Endothelial cell of hepatic sinusoid (primary cell): ENCODE results near the gene MEGF10.
"Not testable (repeated sequence)": the region's sequence is repeated elsewhere in the genome, so short reads cannot be mapped to it uniquely, and the experiment has no call there.

Source experiments
- in situ Hi-C: cut with HindIII; loops from 2 replicates; pipeline ENCODE4 v1.10.0; 2017; ENCODE audit warnings: low sequenced_read_pairs

Gene MEGF10

DNA sequence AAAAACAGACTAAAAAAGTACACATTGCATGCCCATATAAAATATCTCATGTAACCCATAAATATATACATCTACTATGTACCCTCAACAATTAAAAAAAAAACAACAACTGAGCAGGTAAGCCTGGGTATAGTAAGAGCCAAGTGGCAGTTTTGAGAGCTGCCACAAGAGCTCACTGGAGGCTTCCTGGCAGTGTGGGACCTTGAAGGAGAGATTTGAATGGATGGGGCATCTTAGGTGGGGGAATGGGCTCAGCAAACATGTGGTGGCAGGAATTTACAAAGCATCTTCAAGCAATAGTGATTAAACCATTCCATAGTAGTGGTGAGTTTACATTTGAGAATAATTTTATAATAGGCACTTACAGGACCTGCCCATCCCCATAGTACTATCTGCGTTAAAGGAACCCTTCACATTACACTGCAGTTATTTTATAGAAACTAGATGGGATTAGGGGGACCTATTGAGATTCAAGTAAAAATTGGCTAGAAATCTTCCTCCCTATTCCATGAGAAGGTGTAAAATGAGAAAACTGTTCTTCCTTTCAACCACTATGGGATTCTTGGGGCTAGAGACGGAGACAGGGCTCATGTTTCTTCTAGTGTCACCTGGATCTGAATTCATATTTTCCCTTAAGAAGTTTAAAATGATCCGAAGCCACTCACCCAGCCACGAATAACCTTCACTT lies 6.9 kb downstream of the MEGF10 start:
- in situ Hi-C loops: no loop called here

GRCh38 chr5:127298036-127298429 lies 7.4 kb downstream of the MEGF10 start:
- in situ Hi-C loops: no loop called here

DNA sequence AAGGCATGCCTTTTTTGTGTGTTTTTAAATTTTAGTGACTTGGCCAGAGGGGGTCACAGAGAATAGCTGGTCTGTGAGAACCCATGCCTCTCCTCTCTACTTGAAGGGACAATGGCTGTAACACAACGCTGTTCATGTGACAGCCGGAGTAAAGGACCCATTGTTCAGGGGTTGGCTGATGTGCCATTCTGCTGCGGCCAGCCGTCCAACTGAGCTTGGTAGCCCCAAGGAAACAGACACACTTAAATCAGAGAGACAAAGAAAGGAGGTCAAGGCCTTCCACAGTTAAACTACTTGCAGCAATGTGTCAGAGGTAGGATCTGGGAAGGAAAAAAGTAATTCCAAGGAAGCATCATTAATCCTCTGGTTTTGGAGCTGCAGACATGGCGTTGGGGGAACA lies 8.1 kb downstream of the MEGF10 start:
- in situ Hi-C loops: no loop called here

DNA sequence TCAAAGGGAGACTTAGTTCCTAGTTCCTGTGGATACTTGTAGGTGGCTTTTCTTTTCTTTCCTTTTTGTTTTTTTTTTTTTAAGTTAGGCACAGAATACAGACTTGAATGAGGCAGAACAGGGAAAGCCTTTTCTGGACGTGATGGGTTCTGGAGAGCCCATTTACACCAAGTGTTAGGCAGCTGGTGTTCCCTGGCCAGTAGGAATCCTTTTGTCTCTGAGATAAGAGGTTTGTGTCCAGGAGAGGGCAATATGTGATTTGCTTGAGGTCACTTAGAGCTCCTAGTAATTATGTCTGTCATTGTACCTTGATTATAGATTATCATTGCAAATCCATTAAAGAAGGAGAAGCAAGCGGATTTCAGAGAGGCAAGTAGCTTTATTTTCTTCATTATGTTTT lies 9.1 kb downstream of the MEGF10 start:
- in situ Hi-C loops: no loop called here

DNA sequence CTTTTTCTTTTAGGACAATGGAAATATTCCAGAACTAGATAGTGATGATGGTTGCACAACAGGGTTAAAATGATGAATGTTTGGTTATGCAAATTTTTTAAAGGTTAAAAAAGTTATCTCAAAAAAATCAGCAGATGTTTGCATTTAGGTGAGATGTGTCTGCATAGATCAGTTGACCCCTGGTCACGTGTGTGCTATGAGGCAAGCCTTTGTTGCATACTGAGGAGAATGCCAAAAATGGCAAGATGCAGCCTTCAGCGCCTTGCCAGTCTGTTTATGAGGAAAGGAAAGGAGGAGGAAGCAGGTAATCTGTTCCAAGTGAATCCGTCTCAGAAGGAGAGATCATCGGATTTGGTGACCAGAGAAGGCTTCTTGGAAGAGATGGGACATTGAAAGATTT lies 11.9 kb downstream of the MEGF10 start:
- in situ Hi-C loops: no loop called here

- in situ Hi-C loops: no loop called here
These were observed 12.8 kb downstream of the MEGF10 start for GRCh38 chr5:127303404-127303803.

DNA sequence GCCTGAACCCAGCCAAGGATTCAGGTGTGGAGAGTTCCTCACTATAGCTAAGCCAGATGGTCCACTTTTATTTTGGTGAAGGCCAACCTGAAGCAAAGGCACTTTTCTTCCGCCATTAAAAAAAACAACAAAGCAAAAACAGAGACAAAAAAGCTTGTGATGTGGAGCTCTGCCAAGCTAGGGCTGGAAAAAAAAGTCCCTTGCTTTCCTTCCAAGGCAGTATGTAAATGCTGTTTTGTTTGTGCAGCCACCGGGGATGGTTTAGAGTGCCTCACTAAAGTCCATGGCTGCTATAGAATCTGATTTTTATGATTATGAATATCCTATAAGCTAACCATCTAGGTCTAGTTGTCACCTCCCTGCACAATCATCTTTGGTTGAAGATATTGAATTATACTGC lies 14.9 kb downstream of the MEGF10 start:
- in situ Hi-C loops: no loop called here

GRCh38 chr5:127306036-127306435 lies 15.4 kb downstream of the MEGF10 start:
- in situ Hi-C loops: no loop called here

- in situ Hi-C loops: no loop called here
These were observed 16.1 kb downstream of the MEGF10 start for GRCh38 chr5:127306647-127307046.

GRCh38 chr5:127307868-127308267 lies 17.3 kb downstream of the MEGF10 start:
- in situ Hi-C loops: no loop called here

GRCh38 chr5:127308325-127308724 lies 17.7 kb downstream of the MEGF10 start:
- in situ Hi-C loops: not testable (repeated sequence)

- in situ Hi-C loops: no loop called here
These were observed 18.3 kb downstream of the MEGF10 start for GRCh38 chr5:127308945-127309344.

DNA sequence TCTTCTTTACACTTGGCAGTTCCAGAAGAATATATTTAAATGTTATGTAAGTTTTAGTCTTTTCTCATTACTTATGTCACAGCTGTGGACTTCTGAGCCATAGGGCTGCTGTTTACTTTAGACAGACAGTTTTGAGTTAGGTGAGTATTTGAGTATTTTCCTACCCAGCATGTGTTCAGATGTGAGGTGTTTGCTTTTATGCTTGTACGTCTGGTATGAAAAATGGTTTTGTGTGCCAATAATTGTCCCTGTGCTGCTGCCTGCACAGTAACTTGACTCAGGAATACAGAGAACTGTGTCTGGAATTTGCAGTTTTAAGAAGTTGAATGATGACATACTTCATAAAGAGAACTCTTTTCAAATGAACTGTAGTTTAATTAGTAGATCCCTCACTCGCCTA lies 20.8 kb downstream of the MEGF10 start:
- in situ Hi-C loops: loop anchor here (10.0 kb wide), 1 partner anchor 133 kb away; no protein-coding TSS in a partner anchor

- in situ Hi-C loops: loop anchor here (10.0 kb wide), 1 partner anchor 133 kb away; no protein-coding TSS in a partner anchor
These were observed 21.4 kb downstream of the MEGF10 start for GRCh38 chr5:127311781-127312525.

DNA sequence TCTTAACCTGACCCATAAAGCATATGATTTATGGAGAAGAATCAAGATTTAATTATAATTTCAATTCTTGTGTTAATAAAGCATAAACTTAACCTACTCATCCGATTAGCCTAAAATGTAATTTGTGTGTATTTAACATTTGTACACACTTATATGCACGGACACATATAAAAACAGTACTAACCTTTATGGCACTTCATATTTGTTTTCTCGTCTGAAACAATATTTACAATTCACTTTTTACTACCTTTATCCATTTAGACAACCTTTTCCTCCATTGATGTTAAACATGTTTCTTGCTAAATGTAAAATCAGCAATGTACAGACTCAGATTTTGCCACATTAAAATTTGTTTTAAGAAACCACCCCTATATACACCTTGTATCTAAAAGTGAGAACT lies 22.8 kb downstream of the MEGF10 start:
- in situ Hi-C loops: loop anchor here (10.0 kb wide), 1 partner anchor 131 kb away; no protein-coding TSS in a partner anchor

DNA sequence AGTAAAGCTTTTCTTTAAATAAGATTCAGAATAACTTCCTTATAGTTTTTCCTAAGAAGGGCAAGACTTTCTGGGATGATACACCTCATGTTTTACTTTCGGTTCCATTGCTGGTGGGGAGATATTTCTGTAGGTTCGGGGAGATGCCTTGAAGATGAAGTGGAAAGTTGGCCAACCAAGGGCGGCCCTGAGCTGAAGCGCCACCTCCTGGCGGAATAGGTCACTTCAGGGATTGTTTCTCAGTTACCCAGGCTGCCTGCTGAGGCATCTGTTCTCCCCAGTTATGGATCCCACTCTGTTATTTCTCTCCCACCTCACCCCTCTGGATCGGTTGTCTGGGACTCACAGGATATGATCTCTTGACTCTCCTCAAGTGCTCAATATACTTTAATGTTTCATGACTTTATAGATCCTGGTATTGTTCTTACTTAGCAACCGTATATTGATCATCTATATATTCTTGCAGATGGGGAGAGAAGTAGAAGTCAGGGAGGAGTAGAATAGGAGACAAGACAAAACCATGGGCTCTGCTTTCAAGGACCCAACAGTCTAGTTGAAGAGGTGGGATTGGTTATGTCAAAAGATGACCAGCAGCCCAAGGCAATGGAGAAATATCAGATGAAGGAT lies 23.4 kb downstream of the MEGF10 start:
- in situ Hi-C loops: loop anchor here (10.0 kb wide), 1 partner anchor 131 kb away; no protein-coding TSS in a partner anchor

DNA sequence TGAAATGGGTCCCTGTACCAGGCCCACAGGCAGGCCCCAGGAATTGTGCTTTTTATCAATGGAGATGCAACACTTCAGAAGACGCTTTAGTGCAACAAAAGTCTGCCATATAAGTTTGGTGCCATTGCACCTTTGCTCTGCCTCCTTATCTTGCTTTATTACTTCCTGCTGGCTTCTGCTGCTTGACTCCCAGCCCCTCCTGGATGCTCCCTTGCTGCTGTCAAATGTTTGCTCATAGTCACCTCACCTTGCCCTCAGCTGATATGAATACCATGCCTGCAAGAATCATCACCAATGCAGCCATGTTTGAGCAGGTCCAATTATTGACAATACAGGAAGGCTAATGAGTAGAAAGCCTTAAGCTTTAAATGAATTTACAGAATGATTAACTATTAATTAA lies 25.4 kb downstream of the MEGF10 start:
- in situ Hi-C loops: loop anchor here (10.0 kb wide), 1 partner anchor 129 kb away; no protein-coding TSS in a partner anchor

- in situ Hi-C loops: loop anchor here (10.0 kb wide), 1 partner anchor 127 kb away; no protein-coding TSS in a partner anchor
These were observed 26.8 kb downstream of the MEGF10 start for GRCh38 chr5:127317385-127317784.

DNA sequence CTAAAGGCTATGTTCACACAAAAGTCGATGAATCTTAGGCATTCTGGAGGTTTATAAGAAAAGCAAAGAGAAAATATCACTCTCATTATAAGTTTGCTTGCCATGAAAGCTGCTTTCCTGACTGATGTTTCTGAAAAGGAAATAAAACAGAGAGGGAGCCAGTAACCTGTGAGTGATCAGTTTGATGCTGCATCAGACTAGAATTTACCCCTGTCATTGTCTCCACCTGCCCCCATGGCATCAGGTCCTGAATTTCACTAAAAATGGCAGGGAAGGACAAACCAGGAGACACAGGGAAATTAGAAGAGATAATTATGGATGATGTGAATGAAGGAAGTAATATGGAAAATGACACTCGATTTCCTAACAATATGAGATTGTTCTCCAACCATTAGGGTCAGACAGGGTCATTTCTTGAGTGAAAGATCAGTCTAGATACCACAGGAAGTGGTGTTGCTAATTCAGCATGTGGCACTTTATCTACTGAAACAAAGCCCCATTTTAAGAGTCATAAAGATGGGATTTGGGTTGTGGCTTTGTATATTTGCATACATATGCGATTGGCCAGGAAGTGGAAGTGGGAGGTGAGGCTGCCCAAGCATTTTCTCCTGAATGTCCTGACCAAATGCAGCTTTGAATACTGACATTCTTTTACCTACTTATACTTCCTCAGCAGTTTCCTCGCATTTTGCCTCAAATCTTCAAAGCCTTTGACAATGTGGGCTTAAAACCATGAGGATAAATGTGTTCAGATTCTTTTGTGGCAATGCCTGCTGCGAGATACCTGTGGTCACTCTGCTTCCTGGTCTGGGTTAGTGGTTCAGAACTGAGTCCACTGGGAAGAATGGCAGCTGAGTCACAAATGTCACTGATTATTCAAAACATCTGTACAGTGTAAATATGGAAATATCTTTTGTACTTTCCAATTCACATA lies 29.7 kb downstream of the MEGF10 start:
- in situ Hi-C loops: no loop called here

- in situ Hi-C loops: no loop called here
These were observed 30.9 kb downstream of the MEGF10 start for GRCh38 chr5:127321465-127321864.

GRCh38 chr5:127322403-127322802 lies 31.8 kb downstream of the MEGF10 start:
- in situ Hi-C loops: no loop called here
